CD4-positive, alpha-beta T cell treated with Interleukin-1 beta for 1 hour (primary cell): ENCODE measurements around the gene KCNK17.
A peak's percentile ranks its signal among the peaks of the same experiment; 100 is the strongest.

Experiments
- DNase-seq, 2 donors: peaks; one replicate each; pipeline ENCODE4 v3.0.0-alpha.2; 2020 to 2022

The KCNK17 gene, protein sequence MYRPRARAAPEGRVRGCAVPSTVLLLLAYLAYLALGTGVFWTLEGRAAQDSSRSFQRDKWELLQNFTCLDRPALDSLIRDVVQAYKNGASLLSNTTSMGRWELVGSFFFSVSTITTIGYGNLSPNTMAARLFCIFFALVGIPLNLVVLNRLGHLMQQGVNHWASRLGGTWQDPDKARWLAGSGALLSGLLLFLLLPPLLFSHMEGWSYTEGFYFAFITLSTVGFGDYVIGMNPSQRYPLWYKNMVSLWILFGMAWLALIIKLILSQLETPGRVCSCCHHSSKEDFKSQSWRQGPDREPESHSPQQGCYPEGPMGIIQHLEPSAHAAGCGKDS

DNA sequence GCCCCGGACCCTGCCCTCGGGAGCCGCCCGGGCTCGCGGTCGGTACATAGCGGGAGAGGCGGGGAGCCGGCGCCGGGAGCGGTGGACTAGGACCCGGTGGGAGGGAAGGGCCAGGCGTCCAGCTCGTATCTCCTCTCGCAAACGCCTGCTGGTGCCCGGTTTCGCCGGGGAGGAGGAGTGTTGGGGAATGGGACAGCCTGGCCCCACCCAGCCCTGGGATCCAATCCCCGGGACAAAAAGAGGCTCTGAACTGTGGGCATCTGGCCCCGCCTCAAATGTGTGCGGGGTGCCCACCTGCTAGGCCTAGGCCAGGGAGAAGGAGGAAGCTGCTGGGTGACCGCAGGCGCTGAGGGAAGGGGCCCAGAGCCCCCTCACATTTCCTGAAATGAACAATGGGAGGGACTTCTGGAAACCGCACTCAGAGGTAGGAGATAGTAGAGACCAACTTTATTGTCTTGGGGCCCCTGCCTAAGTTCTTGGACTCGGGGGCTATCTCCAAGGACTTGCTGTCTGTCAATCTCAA lies at the start of gene KCNK17:
Gene KCNK17, minus strand, starts transcription at position 147 of the 523 bp plus-strand sequence. Its CDS starts 99 bp downstream, at position 48.
- no peak for DNase-seq

DNA sequence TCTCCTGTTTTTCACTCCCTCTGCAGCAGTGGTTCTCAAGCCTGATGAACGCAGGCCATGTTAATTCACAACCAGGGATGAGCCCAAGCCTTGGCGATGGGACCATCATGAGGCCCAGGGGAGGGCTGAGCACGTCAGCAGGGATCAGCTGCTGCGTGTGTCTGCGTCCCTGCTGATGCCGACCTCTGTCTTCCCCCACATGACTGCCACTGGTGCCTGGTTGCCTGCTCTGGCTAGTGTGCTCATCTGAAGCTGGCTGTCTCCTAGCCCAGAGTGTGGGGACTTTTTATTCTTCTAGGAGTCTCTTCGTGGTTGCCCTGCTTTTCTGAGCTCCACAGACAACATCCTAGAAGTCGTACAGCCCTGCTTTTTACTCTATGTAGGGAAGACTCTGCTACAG lies 49.1 kb upstream of the KCNK17 start:
- no peak for DNase-seq

DNA sequence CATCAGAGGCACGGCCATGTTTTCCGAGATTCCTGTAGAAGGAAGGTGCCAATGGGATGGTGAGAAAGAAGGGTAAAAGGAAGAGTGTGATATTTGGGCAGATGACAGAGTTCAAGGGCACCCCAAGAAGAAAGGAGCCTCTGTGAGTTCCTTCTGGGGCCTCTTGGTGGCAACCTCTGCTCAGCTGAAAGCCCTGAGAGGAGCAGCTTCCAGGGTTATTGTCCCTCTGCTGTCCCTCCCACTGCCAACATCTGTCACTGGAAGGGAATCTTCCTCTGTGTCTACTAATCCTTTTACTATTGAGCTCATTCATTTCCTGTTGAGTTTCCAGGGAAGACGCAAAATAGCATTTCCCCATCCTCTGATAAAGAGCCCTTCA lies 48.3 kb upstream of the KCNK17 start:
- DNase-seq, result no peak

DNA sequence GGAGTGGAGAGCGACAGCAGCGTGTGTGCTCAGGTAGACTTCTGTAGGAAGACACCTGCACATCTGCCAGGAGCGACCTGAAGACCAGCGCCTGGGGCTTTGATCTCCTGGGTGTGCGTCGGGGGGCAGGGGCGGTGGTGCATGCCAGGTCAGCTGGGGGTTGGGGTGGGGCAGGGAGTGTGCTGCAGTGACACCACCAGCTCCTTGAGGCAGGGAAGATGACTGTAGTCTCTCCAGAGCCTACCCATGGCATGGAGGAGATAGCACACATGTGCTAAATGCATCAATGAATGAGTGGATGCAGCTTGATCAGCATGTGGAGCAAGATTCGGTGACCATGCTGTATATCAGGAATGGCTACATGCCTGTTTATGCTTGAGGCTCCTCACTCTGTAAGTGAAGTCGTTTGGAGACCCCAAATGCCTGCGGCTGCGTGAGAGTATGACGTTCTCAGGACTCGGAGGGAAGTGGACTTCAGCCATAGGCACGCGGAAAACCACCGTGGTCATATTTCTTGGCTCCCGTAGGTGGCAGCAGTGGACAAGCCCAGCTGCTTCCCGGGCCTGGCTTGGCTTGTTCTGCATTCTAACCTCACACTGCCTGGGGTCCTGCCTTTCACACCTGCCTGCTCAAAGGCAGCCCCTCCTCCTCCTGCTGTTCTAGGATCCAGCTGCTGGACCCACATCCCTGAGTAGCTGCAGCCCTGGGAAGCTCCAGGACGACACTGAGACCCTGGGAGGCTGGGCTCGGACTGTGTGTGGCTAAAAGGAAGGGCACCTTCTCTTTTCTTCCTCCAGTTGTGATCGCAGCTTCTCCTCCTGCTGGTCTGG lies 47.7 kb upstream of the KCNK17 start:
- DNase-seq, result peak; percentile 21 to 44

DNA sequence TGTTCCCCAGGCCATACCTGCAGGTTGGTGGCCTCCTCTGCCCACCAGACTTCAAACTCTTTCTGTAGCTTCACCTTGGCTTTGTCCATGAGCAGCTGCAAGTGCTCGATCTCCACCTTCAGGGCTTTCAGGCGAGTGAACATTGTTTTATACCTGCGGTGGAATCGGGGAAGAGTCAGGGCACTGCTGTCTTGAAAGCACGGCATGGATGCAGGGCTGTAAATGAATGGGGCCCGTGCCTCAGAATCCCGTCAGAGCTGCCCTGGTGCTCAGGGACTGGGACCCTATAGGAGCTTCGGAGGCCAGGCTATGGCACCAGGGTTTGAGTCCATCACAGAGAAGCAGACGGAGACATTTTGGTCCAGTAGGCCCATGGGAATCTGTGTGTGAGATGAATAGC lies 46.2 kb upstream of the KCNK17 start:
- no peak for DNase-seq

DNA sequence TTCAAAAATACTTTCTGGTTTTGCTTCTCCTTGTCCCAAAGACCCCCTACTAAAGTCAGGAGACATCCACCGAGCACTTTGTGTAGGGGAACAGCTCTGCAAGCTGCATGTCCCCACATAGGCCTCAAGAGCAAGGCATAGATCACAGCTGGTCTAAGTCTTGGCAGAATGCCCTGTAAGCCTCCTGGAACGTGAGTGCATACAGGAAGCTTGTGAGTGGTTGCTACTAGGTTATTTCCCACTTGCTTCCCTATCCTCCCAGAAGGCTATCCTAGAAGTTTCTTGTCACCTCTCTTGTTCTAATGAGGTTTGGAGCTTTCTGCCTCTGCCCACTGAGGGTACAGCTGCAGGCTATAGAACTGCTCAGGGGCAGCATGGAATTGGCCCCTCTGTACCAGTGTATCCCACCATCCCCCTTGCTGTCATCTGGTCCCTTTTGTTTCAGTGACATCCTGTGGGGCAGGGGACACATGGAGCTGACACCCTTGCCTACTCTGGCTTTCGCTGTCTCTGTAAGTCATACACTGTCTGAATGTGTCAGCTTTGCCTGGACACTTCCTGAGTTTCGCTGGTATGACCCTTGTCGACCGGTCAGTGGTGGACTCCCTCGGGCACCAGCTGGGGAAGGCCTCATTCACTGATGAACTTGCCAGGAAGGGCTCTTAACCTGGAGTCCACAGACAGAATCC lies 43.9 kb upstream of the KCNK17 start:
- DNase-seq, result no peak

DNA sequence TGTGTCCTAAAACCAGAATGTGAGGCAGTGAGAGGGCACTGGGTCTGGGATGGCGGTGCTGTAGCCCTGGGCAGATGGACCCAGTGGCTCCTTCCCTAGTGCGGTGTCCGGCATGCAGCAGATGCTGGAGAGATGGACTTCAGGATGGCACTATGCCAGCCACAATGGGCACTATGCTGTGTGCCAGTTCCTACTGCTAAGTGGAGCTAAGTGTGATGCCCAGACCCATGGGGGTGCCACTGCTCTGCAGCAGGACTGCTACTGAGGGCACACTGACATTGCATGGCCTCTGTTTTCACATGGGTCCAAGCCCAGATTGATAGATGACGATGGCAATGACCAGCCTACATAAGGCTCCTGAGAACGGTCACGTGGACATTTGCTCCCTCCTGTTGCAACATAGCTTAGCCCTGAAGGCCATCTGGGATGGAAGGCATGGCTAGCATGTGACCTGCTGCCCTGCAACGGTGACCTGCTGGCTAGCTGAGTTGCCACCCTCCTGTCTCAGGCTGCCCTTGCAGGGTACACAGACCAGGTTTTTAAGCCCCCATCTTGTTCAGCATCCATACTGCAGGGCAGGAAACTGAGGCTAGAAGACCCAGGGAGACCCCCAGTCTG lies 39.6 kb upstream of the KCNK17 start:
- no peak for DNase-seq

DNA sequence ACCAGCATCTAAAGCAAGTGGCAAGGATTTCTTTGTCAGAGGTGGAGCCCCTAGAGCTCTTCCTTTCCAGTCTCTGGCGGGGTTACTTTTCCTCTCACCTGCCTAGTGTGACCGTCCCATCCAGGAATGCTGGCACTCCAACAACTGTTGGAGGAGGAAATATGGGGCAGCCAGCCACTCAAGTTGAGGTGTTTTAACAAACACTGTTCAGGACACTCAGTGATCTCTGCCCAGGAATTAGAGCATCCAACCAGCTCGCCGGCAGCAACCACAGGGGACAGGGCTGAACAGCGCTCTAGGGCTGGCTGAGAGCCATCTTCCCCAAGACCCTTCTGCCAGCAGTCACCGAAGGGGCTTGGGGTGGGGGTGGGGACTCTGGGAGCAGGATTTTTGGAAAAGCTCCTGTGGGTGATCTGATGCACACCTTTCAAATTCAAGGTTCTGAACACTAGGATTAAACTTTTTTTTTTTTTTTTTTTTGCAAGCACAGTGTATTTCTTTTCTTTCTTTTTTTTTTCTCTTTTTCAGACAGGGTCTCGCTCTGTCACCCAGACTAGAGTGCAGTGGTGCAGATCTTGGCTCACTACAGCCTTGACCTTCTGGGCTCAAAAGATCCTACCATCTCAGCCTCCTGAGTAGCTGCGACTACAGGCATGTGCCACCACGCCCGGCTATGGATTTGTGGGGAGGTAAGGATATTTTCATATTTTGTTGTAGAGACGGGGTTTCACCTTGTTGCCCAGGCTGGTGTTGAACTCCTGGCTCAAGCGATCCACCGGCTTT lies 36.7 kb upstream of the KCNK17 start:
- DNase-seq, result no peak

DNA sequence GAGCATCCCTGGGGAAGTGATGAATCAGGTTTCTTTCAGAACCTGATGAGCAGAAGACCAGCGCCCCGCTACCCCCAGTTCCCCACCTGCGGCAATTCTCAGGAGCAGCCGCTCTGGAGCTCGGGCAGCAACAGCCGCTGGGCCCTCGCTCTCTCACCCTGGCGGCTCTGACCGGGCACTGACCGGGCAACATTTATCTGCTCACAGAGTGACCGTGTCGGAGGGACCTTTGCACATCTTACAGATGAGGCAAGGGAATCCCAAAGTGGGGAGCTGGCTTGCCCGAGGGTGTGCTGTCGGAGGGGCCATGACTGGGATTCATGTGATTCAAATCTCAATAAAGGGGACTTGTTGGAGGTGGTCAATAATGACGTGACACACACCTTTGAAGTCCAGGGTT lies 34.5 kb upstream of the KCNK17 start:
- DNase-seq, result no peak

DNA sequence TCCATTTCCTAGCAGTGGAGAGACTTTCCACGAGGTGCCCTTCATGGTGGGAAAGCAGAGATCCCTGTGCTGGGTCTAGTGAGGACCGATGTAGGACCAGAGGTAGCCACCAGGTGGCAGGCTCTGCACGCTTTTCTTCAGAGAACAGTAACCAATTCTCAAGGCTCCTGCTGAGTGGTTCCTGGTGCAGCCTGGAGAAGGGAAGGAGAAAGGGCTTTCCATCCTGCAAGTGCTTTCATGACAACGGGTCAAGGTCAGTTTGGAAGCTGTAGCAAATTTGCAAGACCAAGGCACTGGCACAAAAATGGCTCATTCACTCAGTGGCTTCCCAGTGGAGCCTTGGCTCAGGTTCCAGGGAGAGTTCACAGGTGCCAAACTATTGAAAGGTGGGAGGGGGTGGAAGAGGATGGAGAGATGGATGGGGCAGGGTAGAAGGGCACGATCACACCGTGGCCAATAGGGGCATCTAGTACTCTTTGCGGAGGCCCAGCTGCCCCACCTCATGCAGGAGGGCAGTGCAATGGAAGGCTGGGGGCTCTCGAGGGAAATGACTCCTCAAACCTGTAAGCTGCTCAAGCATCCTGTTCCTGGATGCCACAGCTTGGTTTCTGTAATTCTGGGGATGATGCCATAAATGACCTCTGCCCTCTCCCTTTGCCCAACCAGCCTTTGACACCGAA lies 33.8 kb upstream of the KCNK17 start:
- DNase-seq, result peak; percentile 35 to 39

DNA sequence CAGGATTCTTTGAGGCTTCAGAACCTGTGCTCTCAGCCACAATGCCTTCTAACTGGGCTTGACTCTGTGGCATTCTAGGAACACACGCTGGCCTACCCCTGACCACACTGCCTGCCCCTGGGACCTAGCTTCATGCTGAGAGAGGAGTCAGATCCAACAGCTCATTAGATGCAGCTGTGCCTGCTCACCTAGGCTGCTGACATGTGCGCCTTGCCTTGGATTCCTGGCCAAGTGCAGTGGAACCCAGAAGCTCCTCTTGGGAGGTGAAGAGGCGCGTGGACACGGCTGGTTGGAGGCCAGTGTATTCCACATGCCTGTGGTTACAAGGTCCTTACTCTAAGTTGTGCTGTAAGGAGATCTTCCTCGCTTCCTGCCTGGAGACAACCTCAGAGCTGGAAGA lies 33.0 kb upstream of the KCNK17 start:
- no peak for DNase-seq

DNA sequence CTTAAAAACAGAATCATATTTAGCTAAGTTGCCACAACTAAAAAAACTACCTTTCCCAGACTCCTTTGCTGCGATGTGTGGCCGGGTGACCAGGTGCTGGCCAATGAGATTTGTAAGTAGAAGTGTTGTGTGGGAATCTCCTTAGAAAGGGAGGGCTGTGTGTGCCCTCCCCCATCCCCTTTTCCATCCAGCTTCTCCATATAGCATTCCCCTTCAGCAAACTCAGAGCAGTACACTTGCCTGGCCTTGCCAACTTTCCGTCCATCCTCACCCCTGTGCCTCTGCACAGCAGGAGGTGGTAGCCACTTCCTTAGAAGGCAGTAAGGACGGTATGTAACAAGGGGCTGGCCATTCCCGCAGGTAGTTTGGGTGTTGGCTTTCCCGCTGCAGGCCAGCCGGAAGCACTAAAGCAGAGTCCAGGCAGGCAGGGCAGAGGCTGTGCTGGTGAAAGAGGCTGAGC lies 30.6 kb upstream of the KCNK17 start:
- DNase-seq, result no peak

DNA sequence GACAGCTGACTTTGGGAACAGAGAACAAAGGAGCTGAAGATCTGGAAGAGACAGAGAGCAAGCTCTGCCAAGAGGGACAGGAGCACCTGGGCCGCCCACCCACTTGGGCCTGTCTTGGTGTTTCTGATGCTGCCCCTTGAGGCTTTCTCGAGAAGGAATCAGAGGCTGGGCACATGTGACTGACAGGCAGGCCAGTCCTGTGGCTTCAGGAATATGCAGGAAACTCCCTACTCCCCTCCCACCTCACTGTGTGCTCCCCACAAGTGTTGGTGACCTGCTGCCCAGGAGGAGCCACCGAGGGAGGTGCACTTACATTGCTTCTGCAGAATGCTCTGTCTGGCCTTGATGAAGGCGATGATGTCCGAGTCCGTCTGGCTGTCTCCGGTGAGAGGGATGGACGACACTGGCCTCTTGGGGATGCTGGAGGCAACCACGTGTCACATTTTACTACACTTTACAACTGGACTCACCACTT lies 29.2 kb upstream of the KCNK17 start:
- no peak for DNase-seq

DNA sequence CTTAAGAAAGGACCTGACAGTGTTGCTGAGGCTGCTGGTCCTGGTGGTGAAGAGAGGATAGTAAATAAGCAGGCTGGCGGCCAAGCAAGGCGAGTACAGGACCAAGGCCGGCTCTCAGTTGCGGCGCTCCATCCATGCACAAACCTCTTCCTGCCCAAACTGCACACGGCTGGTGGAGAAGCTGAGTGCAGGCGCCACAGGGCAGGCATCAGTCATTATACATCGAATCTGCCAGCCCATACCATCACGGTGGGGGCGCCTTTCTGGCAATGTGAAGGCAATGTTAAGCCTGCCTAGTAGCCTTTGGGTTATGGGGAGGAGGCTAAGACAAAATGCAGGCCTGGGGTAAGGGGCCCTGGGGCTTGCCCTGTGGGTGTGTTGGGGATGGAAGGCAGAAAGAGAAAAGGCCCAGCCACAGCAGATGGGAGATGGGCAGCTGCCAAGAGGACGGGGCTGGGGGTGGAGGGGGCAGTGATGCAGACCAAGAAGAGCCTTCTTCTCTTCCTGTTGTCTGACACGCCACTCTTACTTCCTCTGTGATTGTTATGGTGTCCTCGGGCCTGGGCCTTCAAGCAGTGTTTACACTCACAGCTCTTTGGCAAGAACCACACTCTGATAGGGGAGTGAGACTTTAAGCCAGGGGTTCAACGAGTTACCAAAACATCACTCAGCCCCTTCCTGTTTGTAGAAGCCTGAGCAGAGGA lies 28.6 kb upstream of the KCNK17 start:
- peak in 1 of 2 donors; percentile 20 for DNase-seq

DNA sequence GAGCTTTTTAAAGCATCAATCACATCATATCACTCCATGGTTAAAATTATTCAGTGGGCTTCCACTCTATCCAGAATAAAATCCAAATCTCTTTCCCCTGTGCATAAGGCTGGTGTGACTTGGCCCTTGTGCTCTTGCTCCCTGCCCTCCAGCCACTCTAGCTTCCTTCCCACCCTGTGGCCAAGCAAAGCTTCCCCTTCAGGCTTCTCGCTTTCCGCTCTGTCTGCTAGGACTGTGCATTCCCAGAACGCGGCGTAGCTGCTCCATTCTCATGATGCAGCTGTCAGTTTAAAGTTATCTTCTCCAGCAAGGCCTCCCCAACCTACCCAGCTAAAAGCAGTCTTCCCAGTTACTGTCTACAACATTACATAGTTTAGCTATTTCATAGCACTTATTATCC lies 27.7 kb upstream of the KCNK17 start:
- no peak for DNase-seq

DNA sequence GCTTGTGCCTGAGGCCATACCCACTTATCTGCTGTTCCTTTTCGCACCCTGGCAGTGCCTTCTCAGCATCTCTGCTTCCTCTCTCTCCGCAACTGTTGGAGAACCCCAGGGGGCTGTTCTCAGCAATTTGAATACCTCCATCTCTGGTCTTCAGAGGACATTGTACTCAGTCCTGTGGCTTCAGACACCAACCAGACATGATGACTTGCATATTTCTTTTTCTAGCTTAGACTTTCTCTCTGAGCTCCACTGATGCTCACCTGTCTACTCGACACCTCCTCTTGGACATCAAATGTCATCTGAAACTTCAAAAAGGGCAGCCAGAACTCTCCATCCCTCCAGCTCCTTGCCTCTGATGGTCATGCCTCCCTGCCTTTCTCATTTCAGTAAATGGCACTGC lies 27.1 kb upstream of the KCNK17 start:
- DNase-seq, result no peak

DNA sequence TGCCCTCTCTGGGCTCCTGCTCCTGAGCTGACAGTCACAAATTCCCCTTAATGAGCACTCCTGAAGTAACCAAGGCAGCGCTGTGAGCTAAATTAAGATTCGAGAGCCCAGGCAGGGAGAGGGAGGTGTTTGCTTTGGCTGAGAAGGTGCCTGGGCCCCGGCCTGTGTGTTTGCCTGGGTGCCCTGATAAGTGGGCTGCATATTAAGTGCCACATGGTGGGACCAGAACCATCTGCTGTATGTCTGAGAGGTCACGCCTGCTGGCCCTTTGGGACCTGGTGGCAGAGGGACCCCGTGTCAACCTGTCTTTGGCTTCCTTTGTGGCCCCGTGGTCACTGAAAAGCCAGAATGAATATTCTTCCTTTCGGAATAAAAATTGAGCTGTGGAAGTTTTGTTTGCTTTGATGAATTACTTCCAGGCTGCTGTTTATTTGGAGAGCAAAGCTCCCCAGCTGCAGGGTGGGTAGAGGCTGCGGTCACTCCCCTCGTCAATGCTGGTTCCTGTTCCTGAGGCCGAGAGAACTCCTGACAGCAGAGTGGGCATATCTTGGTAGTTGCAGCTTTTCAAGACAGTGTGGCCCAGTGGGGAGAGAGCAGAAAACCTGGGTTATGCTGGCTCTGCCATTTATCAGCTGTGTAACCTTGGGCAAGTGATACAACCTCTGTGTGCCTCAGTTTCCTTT lies 25.8 kb upstream of the KCNK17 start:
- DNase-seq, result no peak

DNA sequence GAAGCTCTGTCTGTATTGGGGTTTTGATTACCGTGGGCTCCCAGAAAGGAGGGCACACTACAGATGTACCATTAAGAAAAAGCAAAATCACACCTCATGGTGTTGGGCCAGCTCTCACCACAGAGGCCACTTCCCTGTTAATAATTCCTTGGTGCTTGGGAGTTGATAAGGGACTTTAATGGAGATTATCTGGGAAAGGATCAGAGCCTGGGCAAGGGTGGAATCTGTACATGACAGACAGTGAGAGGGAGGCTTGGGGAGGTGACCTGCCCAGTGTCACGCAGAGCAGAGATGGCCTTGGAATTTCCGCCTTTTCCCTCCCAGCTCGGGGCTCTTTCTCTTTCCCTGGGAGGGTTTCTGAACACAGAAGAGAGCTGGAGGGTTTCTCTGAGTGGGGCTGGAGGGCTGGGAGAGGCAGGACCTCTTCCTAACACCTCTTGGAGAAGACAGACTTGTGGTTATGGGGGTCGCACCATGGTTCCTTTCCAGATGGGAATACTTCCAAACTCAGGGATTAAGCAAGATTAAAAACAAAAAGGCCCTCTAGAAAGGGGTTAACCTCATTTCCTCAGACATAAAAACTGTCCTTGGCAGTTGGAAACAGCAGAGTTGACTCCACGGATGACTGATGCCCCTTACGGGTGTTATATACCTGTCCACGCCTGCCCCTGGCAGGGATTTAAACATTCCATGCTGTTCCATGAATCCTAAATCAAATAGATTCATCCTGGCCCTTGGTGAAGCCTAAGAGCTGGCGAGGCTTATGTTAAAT lies 25.1 kb upstream of the KCNK17 start:
- no peak for DNase-seq

DNA sequence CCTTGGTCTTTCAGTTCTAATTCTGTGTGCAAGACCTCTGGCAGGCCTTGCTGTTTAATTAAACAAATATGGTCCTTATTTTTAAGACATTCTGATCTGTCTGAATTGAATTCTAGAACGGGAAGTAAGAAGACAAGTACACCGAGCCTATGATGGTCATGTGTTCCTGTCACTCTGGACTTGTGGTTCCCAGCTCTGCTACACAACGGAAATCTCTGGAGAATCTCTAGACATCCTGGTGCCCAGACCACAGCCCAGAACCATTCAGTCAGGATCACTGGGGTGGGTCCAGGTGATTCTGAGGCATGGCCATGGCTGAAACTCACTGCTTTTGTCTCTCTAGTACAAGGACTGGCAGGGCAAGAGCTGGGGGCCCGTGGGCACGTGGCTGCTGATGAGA lies 24.2 kb upstream of the KCNK17 start:
- no peak for DNase-seq
